GM18873 (cell line): ENCODE results near the gene CYP8B1.

Experiments used
- ATAC-seq: cut with Tn5 transposase; IDR thresholded peaks from one replicate; pipeline ENCODE4 v1.9.1; 2021; ENCODE audit warnings: mild to moderate bottlenecking, moderate library complexity, moderate number of reproducible peaks; ENCODE audit not compliant: unreplicated experiment, low FRiP score

Gene CYP8B1

GRCh38 chr3:42830437-42831320 lies 45.0 kb downstream of the CYP8B1 start:
- ATAC-seq = no peak

- no peak for ATAC-seq
Observed at GRCh38 chr3:42829628-42830436, 45.8 kb downstream of the CYP8B1 start.

- no peak for ATAC-seq
Observed at GRCh38 chr3:42829083-42829627, 46.5 kb downstream of the CYP8B1 start.

- ATAC-seq = no peak
Observed at GRCh38 chr3:42827654-42828053, 48.0 kb downstream of the CYP8B1 start.

- ATAC-seq = no peak
Observed at GRCh38 chr3:42827023-42827422, 48.7 kb downstream of the CYP8B1 start.

- no peak for ATAC-seq
Observed at GRCh38 chr3:42826141-42826540, 49.5 kb downstream of the CYP8B1 start.

- ATAC-seq = no peak
Observed at GRCh38 chr3:42823351-42823750, 52.3 kb downstream of the CYP8B1 start.

GRCh38 chr3:42822828-42823227 lies 52.9 kb downstream of the CYP8B1 start:
- ATAC-seq = no peak
